Small intestine (tissue), 7 donors: ENCODE data around the gene TRUB1. TPM values are rescaled to one million over a fixed set of nuclear protein-coding genes. Genes with fewer than 3 reads are reported as not detected.

ENCODE experiments used
- DNase-seq, 2 donors: peaks; one replicate each; pipeline versions ENCODE4 v3.0.0 to v3.0.0-alpha.2; 2013
- FAIRE-seq: peaks from 2 replicates; lab custom pipeline; 2012; peaks lifted over from hg19 to GRCh38; lab: Jason Lieb, UNC
- H3K27ac ChIP-seq, 3 donors: one replicate each; pipeline ENCODE4 v1.5.1; 2013; ENCODE audit warnings: low read length in 2 of 3, mild to moderate bottlenecking in 2 of 3, control low read depth in 1 of 3, inconsistent platforms in 1 of 3, low read depth in 1 of 3, moderate library complexity in 1 of 3
- H3K27me3 ChIP-seq, 3 donors: one replicate each; pipeline ENCODE4 v1.6.1; 2013; ENCODE audit warnings: low read length in 3 of 3, inconsistent platforms in 1 of 3; ENCODE audit not compliant: control insufficient read depth in 3 of 3, insufficient read depth in 3 of 3
- H3K36me3 ChIP-seq, 3 donors: one replicate each; pipeline ENCODE4 v1.6.1; 2013; ENCODE audit warnings: low read length in 3 of 3, inconsistent platforms in 1 of 3, low read depth in 1 of 3, mild to moderate bottlenecking in 1 of 3, moderate library complexity in 1 of 3; ENCODE audit not compliant: control insufficient read depth in 3 of 3, insufficient read depth in 2 of 3
- H3K4me1 ChIP-seq, 3 donors: one replicate each; pipeline ENCODE4 v1.6.1; 2013; ENCODE audit warnings: low read length in 2 of 3, inconsistent platforms in 1 of 3, low read depth in 1 of 3, mild to moderate bottlenecking in 1 of 3, moderate library complexity in 1 of 3; ENCODE audit not compliant: control insufficient read depth in 3 of 3, insufficient read depth in 2 of 3
- H3K4me3 ChIP-seq, 3 donors: one replicate each; pipeline ENCODE4 v1.5.1; 2013; ENCODE audit warnings: low read length in 3 of 3, control low read depth in 1 of 3, inconsistent platforms in 1 of 3, low read depth in 1 of 3, mild to moderate bottlenecking in 1 of 3, moderate library complexity in 1 of 3
- H3K9me3 ChIP-seq, 2 donors: one replicate each; pipeline ENCODE4 v1.6.1; 2013; ENCODE audit warnings: low read depth in 1 of 2, low read length in 1 of 2; ENCODE audit not compliant: control insufficient read depth in 2 of 2, insufficient read depth in 1 of 2
- WGBS, 3 donors: extraction: QIAGEN DNeasy Blood & Tissue Kit; methylation state at CpG; one replicate each; pipeline ENCODE4 v1.1.7; 2013; 5-methylcytosine and 5-hydroxymethylcytosine counted together
- polyA plus RNA-seq, 4 donors: library from polyadenylated mRNA; stranded (reverse) in 3 of 4; unstranded in 1 of 4; fragments of 200-250 nt in 3 of 4; fragments of 120-200 nt in 1 of 4; gene quantifications; one replicate each; pipeline versions ENCODE4 v1.2.1 to v1.2.3, GENCODE V29; 2013
- donor health status: healthy with polysubstance abuse.
- donor health status: control.
- donor health status: control.
- donor health status: Bipolar disorder and iron deficiency.
- donor health status: healthy.

Gene TRUB1
- polyA plus RNA-seq, 4 donors: 3.0 to 21.7 (median 9.5) TPM

- no peaks in the 10 kb centered on the region for H3K9me3 ChIP-seq
- H3K4me3 ChIP-seq: no peak overlapping the region
- no peaks in the 10 kb centered on the region for H3K27me3 ChIP-seq
- 24 to 58% (median 44%) methylated on average over 1 of the region's 1 CpG for WGBS, 3 donors
- FAIRE-seq: no peak
- no peak for DNase-seq
- H3K36me3 ChIP-seq: no peaks in the 10 kb centered on the region
- no peaks in the 10 kb centered on the region for H3K4me1 ChIP-seq
- no peak overlapping the region for H3K27ac ChIP-seq
These were observed 35.8 kb upstream of the TRUB1 start for GRCh38 chr10:114902151-114902550.

GRCh38 chr10:114905450-114905849, 32.5 kb upstream of the TRUB1 start:
- DNase-seq (no peak), FAIRE-seq (no peak)
- no peak overlapping the region for H3K4me3 ChIP-seq
- no peaks in the 10 kb centered on the region for H3K4me1 ChIP-seq
- no peak overlapping the region for H3K27ac ChIP-seq
- H3K27me3 ChIP-seq: no peaks in the 10 kb centered on the region
- H3K36me3 ChIP-seq: no peaks in the 10 kb centered on the region
- H3K9me3 ChIP-seq: no peaks in the 10 kb centered on the region

- no peak overlapping the region for H3K4me3 ChIP-seq
- H3K4me1 ChIP-seq: no peaks in the 10 kb centered on the region
- no peaks in the 10 kb centered on the region for H3K9me3 ChIP-seq
- H3K36me3 ChIP-seq: no peaks in the 10 kb centered on the region
- DNase-seq: no peak
- WGBS, 3 donors: 74 to 88% (median 78%) methylated on average over 3 of the region's 3 CpGs
- FAIRE-seq: no peak
- H3K27me3 ChIP-seq: no peaks in the 10 kb centered on the region
- no peak overlapping the region for H3K27ac ChIP-seq
These were observed 31.0 kb upstream of the TRUB1 start for GRCh38 chr10:114906981-114907380.

- Histone ChIP-seq H3K27me3 (no peaks in the 10 kb centered on the region), H3K4me3 (no peak overlapping the region), H3K4me1 (no peaks in the 10 kb centered on the region), H3K36me3 (no peaks in the 10 kb centered on the region), H3K27ac (no peak overlapping the region), H3K9me3 (no peaks in the 10 kb centered on the region)
- DNase-seq (no peak), FAIRE-seq (no peak)
- 97 to 98% (median 97%) methylated on average over 5 of the region's 5 CpGs for WGBS, 3 donors
These were observed 29.1 kb upstream of the TRUB1 start for GRCh38 chr10:114908896-114909295.

GRCh38 chr10:114911052-114911711, 26.8 kb upstream of the TRUB1 start:
- Histone ChIP-seq H3K27ac (no peak overlapping the region), H3K9me3 (no peaks in the 10 kb centered on the region), H3K4me1 (no peaks in the 10 kb centered on the region), H3K27me3 (no peaks in the 10 kb centered on the region), H3K36me3 (no peaks in the 10 kb centered on the region), H3K4me3 (no peak overlapping the region)
- 51 to 63% (median 51%) methylated on average over 4 of the region's 4 CpGs for WGBS, 3 donors
- peak in 1 of 2 donors; percentile 34 for DNase-seq
- FAIRE-seq: no peak

- H3K27ac ChIP-seq: no peak overlapping the region
- FAIRE-seq: no peak
- DNase-seq: peak in 1 of 2 donors; percentile 12
- WGBS, 3 donors: 39 to 55% (median 51%) methylated on average over 5 of the region's 5 CpGs
- no peaks in the 10 kb centered on the region for H3K9me3 ChIP-seq
- no peaks in the 10 kb centered on the region for H3K4me1 ChIP-seq
- no peaks in the 10 kb centered on the region for H3K27me3 ChIP-seq
- no peak overlapping the region for H3K4me3 ChIP-seq
- no peaks in the 10 kb centered on the region for H3K36me3 ChIP-seq
These were observed 26.1 kb upstream of the TRUB1 start for GRCh38 chr10:114911801-114912469.

GRCh38 chr10:114912470-114912859, 25.5 kb upstream of the TRUB1 start:
- Histone ChIP-seq H3K9me3 (no peaks in the 10 kb centered on the region), H3K36me3 (no peaks in the 10 kb centered on the region), H3K27me3 (no peaks in the 10 kb centered on the region), H3K4me1 (no peaks in the 10 kb centered on the region), H3K4me3 (no peak overlapping the region), H3K27ac (no peak overlapping the region)
- FAIRE-seq (no peak), DNase-seq (no peak)
- WGBS, 3 donors: 53 to 77% (median 54%) methylated on average over 2 of the region's 2 CpGs

- Histone ChIP-seq H3K4me1 (no peaks in the 10 kb centered on the region), H3K27me3 (no peaks in the 10 kb centered on the region), H3K27ac (no peak overlapping the region), H3K36me3 (no peaks in the 10 kb centered on the region), H3K4me3 (no peak overlapping the region), H3K9me3 (no peaks in the 10 kb centered on the region)
- no peak for DNase-seq
- WGBS, 3 donors: 77 to 79% (median 77%) methylated on average over 3 of the region's 3 CpGs
- no peak for FAIRE-seq
These were observed 23.4 kb upstream of the TRUB1 start for GRCh38 chr10:114914560-114914959.
